NCI-H1417 treated with DMSO at 0.1 percent for 48 hours (cell line): ENCODE measurements around the gene TSPYL1.
A peak's percentile ranks its signal among the peaks of the same experiment; 100 is the strongest.
"Not testable (repeated sequence)": the region's sequence is repeated elsewhere in the genome, so short reads cannot be mapped to it uniquely, and the experiment has no call there.

ENCODE experiments used
- DNase-seq: peaks from one replicate; lab custom pipeline; 2025; lab: John Stamatoyannopoulos, UW

TSPYL1 gene

DNA sequence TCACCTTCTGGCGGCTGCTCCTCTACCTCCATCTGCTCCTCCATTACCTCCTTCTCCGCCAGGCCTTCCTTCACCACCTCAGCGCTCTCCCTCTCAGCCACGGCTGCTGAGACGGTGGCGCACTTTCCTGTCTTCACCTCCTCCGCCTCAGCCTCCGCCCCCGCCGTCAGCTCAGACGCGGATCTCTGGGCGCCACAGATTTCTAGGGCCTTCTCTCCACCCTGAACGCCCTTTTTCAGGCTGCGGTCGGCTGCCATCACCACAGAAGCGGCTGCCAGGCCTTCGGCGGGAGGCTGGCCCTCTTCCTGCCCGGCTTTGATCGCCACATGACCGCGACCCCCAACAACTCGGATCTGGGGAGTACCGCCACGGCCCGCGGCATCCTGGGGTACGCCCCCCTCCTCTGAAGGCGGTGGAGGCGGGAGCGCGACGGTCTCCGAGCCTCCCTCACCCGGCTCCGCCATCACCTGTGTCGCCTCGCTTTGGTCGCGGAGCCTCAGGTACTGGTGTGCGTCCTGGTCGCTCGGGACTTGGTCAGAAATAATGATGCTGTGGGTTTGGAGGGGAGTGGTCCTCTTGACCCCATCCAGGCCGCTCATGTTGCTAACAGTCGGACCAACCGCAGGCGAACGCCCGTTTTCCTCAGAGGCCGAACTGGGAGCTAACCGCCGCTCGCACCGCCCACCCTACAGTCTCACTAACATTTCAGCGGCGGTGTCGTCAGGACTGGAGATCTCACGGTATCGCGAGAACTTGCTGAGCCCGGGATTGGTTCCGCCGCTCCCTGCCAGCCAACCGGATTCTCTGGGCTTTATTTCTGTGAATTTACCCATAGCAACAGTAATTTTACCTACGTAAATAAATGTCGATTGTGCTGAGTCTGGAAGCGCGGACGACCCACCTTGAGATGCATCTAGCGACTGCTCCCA is at the start of gene TSPYL1:
Gene TSPYL1, minus strand, starts transcription at position 699 of the 929 bp plus-strand sequence. Its CDS starts 100 bp downstream, at position 599.
- peak; percentile 75 for DNase-seq

DNA sequence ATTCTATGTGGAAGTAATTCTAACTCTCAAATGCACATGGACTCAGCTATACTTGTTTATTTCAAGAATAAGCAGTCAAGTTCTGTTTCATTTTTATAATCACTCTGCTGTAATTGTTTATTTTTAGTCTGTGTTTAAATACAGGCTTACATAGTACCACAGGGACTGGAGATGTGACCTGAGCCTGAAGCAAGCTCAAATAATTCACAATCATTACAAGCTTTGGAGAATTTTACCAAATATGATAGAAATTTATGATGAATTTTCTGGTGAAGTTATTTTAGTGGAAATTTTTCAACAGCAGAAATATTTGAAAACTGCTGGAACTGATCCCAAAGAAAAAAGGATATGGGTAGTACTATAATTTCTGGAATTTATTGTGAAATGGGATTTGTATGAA is 49.4 kb upstream of the TSPYL1 start:
- no peak for DNase-seq

DNA sequence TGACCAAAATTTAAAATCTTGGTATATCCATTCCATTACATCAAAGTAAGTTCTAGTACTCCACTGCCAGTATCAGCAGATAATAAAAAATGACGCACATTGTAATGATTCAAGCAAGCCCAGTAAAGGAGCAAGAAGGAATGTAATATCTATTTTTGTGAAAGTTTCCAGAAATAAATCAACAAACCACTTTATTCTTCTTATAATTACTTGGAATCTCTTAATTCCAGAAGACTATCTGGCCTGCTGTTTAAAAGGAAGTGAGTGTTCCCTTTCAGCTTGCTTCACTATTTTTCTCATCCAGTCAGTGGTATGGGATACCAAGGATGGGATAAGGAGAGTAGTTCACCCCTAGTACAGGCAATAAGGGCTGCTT is 48.8 kb upstream of the TSPYL1 start:
- no peak for DNase-seq

DNA sequence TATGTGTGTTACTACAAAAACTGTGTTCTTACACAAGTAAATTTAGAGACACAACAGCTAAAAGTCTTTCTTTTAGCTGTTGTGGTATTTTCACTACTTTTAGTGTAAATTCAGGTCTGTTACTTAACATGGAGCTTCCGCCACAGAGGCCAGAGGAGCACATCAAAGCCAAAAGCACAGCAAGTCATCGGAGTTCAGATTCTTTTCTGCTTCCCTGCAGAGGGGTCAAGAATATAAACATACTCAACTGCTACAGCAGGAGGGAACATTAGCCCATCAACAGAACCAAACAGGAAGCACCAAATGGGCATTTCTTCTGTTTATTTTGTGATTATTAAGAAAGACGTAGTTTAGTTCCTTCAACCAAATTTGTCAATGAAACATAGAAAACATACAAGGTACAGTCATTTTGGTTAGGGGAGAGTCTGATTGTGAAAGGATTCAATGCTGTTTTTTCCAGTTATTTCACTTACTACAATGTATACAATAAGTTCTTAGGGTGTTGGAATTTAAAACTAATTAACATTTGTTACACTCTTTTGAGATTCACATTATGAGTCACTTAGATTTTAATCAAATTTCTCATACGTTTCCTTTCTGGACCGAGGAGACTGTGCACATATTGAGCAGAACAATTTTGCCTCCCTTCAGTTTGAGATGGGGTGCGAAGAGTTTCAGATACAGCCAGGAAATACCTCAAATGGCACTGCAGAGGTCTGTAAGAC is 48.2 kb upstream of the TSPYL1 start:
- no peak for DNase-seq

DNA sequence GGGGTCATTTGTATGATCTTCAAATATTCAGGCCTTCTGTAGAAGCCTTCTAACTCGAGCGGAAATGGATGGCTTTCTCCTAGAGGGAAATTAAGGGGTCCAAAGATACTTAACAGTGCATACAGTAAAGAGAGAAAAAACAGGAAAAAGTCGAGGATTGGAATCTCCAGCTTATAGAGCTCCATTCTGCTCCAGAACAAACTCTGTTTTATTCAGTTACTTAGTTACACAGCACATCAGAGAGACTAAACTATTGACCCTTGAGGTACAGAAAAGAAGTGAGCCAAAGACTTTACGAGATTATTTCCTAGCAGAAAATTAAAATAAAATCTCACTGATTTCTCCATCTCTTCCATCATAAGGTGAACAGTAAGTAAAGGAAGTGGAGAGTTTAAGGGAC is 47.3 kb upstream of the TSPYL1 start:
- DNase-seq = no peak

DNA sequence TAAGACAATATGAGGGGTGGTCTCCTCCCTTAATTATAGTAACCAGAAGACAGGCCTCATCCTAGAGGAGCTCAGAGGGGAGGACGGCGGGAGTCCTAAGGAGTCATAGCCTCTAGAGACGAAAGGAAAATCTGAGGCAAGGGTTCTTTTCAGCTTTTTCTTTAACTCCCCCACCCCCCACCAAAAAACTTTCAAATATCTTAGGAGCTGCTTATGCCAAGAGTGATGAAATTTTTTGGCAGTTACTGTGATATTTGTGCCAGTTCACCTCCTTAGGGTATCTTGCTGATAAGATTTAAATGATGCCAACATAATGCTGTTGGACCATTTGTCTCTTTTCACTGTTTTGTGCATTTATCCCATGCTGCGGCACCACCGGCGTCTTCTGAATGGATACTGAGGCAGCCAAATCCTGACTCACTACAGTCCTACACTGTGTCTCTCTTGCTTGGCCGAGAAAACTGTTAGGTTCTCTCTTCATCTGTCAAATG is 46.5 kb upstream of the TSPYL1 start:
- no peak for DNase-seq

DNA sequence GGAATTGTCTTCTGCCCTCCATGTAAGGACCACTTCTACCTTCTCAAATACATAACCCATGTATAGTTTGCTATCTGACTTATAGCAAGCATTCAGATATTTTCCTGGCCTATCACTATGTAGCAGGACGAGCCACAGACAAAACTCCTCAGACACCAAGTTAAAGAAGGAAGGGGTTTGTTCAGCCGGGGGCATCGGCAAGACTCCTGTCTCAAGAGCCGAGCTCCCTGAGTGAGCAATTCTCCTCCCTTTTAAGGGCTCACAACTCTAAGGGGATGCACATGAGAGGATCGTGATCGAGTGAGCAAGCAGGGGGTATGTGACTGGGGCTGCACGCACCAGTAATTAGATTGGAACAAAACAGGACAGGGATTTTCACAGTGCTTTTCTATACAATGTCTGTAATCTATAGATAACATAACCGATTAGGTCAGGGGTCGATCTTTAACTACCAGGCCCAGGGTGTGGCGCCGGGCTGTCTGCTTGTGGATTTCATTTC is 46.0 kb upstream of the TSPYL1 start:
- not testable (repeated sequence) for DNase-seq

DNA sequence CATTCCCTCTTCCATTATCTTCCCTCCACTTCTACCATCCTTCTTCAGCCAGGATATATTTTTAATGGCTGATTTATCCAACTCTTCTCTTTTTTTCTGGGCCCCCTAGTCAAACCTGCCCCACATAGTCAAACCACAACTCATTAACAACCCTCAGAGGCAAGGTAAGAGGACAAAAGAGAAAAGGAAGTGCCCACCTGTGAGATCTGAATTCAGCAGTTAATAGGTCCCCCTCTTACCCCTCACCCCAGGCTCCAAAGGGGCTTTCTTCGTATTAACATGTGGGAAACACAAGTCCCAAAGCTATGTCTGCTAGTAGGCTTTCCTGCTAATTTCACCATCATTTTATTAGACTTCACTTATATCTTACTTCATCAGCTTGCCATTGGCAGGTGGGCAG is 44.1 kb upstream of the TSPYL1 start:
- DNase-seq = no peak

DNA sequence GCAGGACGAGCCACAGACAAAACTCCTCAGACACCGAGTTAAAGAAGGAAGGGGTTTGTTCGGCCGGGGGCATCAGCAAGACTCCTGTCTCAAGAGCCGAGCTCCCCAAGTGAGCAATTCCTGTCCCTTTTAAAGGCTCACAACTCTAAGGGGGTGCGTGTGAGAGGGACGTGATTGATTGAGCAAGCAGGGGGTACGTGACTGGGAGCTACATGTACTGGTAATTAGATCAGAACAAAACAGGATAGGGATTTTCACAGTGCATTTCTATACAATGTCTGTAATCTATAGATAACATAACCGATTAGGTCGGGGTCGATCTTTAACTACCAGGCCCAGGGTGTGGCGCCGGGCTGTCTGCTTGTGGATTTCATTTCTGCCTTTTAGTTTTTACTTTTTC is 42.2 kb upstream of the TSPYL1 start:
- DNase-seq = not testable (repeated sequence)

DNA sequence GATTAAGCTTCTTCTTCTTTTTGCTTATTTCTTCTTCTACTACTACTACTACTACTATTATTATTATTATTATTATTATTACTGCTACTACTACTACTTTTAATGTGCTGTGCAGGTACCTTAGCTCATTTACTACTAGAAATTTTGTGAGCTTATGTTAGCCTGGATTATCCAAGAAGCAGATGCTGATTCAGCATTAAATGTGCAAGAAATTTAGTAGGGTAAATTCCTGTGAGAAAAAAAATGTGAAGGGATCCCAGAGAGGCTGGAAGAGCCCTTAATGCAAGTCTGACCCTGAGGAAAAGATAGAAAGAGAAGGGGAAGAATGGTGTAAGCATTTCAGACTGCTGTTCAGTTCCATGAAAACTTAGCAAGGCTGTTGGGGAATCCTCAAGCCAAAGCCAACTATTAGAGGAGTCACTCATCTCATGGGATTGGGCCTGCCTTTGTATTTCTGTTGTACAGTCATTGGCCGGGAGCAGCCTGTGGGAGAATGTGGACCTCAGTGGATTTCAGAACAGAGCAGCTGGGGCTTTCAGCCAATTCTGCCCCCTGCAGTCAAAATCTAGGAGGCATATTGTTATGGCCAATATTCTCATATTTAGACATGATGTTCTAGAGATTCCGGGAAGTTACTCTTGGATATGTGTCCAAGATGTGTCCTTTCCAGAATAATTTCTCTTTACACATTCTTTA is 37.2 kb upstream of the TSPYL1 start:
- no peak for DNase-seq

DNA sequence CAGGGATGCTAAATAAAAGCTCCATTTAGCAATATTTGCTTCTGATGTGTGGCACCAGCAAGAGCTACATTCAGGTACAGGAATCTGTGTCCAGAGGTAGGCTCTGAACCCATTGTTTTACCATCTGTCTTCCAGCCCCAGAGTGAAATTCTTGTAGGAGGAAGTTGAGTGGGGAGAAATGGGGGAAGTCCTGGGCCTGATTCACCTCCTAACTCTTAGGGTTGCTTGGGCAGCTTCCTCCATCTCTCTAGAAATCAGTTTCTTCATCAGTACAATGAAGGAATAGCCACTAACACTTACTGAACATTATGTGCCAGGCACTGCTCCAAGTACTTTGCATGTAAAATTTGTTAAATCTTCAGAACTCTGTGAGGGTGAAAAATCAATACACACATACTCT is 35.1 kb upstream of the TSPYL1 start:
- no peak for DNase-seq

DNA sequence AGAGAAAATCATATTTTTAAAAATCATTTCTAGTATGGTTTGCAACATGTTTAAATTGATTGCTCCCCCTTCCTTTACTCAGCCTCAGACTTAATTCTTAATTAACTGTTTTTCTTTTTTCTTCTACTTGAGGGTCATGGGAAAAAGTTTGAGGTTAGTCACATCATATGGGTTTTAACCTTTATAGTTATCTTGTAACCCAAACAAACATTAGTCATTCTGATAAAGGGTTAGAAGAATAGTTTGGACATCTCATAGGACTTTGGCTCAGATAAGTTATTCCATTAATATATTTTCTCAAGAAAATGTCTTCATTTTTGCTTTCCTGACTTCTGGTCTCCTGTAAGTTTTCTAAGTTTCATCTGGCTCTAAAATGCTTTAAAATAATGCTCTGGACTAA is 34.5 kb upstream of the TSPYL1 start:
- DNase-seq = no peak

DNA sequence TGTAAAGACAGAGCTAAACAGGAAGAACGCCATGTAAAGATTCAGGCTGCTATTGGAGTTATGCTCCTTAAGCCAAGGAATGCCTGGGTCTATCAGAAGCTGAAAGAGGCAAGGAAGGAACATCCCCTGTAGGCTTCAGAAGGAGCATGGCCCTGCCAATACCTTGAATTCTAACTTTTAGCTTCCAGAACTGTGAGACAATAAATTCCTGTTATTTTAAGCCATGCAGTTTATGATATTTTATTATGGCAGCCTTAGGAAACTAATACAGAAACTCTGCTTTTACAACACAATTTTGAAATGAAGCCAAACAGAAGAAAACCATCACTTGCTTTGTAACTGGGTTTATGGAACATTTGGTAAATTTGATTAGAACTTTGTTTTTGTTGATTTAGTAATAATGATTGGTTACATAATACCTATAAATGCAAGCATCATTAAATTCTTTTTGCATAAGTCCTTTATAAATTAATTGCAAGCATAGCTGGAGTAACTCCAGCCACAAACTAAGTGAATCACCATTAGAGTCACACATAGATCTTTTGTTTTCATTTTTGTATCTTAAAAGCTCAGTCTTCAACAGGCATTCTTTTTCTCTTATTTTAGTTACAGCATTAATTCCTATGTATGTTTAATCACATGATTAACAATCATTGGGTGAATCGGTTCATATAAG is 33.5 kb upstream of the TSPYL1 start:
- no peak for DNase-seq

DNA sequence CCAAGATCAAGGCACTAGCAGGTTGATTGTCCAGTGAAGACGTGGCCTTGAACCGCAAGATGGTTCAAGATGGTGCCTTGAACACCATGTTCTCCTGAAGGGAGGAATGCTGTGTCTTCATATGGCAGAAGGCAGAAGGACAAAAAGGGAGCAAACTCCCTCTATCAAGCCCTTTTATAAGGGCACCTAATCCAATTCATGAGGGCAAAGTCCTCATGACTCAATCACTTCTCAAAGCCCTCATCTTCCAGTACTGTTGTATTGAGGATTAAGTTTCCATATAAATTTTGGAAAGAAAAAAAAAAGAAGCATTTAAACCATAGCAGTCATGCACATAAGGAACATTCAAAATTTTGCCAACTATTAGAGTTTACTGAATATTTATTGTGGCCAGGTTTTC is 29.9 kb upstream of the TSPYL1 start:
- DNase-seq = no peak

DNA sequence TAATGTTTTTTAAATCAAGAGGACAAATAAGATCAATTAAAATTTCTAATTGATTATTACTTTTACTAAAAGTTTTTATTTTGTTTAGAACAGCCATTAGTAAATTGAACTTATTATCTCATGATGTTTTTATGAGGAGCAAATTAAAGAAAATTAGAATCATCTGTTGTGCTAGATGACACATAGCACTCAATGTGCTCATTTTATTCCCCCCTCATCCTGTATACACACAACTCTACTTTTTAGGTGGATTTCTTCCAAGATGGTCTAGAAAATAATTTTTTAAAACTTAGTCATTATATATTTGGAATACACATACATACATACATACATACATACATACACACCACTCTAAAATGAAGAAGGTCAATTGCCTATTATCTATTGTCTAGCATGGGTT is 29.3 kb upstream of the TSPYL1 start:
- DNase-seq = no peak

DNA sequence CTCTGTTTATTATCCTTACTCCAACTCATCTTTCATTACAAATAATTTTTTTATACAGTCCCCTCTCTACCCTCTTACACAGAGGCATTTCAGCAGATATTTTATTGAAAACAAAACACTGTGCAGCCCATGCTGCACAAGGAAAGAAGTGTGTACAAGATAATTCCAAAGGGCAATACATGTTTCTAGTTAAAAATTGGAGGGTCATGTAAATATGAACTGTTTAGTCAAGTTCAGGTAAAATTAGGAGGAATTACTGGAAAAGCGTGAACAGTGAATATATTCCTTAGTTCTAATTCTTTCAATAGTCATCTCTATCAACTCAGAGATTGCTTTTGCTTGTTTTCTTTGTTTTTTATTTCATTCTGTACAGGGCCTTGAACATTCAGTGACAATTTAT is 27.9 kb upstream of the TSPYL1 start:
- DNase-seq = no peak

DNA sequence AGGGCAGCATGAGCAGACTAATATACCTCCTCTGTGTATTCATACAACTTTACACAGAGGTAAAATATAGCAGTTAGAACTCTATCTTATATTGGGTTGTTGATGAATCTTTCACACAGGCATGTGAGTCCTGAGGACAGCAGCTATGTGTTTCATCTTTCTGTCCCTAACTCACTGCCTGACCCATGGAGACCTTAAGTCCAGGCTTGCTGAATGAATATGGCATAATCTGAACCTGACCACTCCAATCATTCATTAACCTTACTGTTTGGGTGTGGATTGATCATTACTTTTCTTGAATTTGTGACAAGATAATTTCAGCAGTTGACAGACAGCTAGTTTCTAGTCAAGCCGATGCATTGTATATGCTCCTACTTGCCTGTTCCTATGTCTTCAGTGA is 27.3 kb upstream of the TSPYL1 start:
- no peak for DNase-seq

DNA sequence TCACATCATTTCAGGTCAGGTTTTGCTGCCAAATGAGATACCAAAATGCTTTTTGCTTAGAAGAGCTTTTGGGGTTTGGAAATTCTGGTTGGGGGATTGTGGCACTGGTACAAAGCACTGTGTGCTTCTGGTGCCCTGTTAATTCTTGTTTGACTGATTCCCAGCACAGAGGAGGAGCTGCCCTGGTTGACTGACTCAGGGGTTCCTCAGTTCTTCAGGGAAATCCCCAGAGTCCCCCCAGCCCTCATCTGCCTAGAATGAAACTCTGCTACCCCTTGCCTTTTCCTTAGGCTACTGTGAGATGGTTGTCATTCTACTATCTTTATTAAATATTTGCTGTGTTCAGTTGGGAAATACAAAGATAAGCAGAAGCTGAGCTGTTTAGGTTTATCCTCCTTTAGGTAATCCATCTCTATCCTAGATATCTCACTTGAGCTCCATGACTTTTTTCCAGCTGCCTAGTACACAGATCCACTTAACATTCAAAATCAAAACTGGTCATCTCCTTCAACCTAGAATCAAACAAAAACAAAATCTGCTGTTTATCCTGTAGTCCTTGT is 24.9 kb upstream of the TSPYL1 start:
- DNase-seq = no peak

DNA sequence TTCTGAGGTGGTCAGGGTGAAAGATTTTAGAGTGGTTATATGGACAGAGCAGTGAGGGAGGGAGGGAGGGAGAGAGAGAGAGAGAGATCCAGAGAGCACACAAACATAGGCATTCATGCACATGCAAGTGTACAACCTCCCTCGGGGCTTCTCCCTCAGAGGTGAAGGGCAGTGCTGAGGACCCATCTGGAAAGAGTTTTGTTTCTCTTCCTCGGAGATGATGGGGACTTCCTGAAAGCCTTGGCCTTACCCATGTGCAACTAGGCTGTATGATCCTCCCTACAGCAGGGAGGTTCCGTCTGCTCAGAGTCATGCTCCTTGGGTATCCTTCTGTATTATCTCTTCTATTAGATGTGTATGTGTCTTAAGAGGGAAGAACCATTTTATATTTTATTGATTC is 21.4 kb upstream of the TSPYL1 start:
- DNase-seq = no peak

DNA sequence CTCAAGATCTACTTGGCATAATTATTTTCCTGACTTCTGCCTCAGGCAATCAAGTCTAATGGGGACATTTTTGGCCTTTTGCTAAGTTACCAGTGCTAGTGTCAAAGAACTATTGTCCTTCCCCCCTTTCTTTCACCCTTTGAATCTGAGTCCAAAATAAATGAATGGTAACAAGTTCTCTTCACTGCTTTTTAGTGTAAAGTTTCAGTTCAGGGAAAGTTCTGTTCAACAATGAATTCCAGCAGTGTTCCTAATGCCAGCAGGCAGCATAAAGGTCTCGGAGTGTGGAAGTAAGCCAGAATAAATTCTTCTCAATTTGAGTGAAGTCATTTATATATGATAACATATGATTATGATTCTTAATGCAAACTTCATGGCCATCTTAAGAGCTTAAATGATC is 20.8 kb upstream of the TSPYL1 start:
- DNase-seq = no peak

DNA sequence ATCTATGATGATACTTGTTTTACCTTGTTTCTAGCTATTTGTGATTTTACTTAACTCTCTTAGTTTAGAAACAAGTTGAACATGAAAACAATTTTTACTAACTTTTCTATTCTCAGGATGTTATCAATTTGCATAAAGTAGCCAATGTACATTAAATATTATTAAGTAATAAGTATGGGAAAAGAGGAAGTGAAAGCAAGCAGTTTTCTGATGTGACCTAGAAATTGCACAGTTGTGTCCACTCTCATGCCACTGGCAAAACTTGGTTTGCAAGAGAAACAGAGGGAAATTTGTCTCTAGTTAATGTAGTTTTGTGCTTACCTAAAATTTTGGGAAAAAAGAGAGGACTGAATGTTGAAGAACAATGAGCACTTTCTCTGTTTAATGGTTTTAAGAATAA is 19.2 kb upstream of the TSPYL1 start:
- no peak for DNase-seq

DNA sequence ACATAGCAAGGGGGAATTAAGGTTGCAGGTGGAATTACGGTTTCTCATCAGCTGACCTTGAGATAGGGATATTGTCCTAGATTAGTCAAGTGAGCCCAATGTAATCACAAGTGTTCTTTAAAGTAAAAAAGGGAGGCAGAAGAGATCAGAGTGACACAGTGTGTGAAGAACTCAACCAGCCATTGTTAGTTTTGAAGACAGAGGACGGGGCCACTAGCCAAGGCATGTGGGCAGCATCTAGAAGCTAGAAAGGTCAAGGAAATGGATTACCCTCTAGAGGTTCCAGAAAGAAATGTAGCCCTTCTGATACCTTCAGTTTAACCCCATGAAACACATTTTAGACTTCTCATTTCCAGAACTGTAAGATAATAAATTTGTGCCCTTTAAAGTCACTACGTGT is 18.5 kb upstream of the TSPYL1 start:
- no peak for DNase-seq
